ENCODE data around the gene TAP2. TPM values are rescaled to one million over a fixed set of nuclear protein-coding genes. Genes with fewer than 3 reads are reported as not detected.

Gene TAP2
- total and polyA plus RNA-seq, 10 of the 15 experiments (the other 5 are each of a cell fraction or from before 2014, with no cell fraction given) = 5.3 to 77.2 (median 35.3) TPM

DNA sequence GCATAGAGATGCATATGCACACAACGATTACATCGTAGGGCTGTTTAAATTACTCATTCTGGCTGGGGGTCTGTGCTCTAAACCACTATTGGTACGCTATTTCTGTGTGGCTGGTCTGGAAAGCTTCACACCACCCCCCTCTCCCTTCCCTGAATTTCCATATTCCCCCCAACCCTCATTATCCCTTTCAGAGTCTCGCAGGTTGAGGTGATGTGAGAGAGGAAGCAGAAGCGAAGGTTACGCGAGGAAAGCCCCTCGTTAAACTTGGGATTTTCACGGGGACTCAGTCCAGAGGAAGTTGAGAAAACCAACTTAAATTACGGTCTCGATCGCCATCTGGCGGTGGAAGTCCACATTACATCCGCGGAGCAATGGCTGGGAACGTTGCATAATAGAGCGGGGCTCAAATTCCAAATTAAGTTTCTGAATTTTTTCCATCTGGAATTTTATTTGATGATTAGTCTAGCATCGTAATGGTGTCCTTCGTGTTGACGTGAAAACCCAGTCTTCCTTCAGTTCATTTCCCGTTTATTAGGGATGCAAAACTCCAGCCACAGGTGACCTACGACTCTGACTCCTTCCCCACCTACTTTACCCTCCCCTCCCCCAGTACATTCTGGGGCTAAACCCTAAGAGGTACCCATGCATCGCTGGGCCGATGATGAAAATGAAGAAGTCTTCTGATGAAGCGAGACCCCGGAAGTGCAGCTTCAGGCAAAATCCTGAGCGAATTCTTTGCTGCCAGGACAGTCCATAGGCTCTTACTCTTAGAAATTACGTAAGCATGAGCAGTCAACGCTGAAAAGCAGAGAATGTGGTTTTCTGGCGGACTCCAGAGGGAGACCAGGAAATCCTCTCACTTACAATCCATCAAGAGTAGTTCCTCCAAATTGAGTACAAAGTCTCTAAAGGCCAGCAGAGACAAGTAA lies 41.4 kb downstream of the TAP2 start (continued):
- TF ChIP-seq CTCF (IDR thresholded peaks at IDR 0.05 in 2 of 3, conservative IDR thresholded peaks at IDR 0.05 in 1 of 3; ENCODE audit: control insufficient read depth in 2 of 3, extremely low read depth in 1 of 3, insufficient read depth in 1 of 3, low read depth in 3 of 3, low read length in 3 of 3) (peak; percentile 69 to 89 (median 86)), NBN (IDR thresholded peaks at IDR 0.05) (0 out of 2 replicates have a peak, but pooled peaks have one; percentile 25), ZNF24 (IDR thresholded peaks at IDR 0.05) (no peak), RAD21 (IDR thresholded peaks at IDR 0.05; ENCODE audit: insufficient read depth, low read depth, low read length) (peak; percentile 74), MTA2 (IDR thresholded peaks at IDR 0.05; ENCODE audit: low read depth) (peak; percentile 64), SMC3 (IDR thresholded peaks at IDR 0.05; ENCODE audit: borderline replicate concordance, low read length) (peak; percentile 65; the same call in 1 of the 2 replicates), JUND (IDR thresholded peaks at IDR 0.05; ENCODE audit: low read depth, low read length) (no peak), EGR1 (IDR thresholded peaks at IDR 0.05; ENCODE audit: borderline replicate concordance in 1 of 2, low read depth in 2 of 2, low read length in 2 of 2) (no peak), SKIL (IDR thresholded peaks at IDR 0.05; ENCODE audit: low read depth, poor library complexity, severe bottlenecking) (peak; percentile 57), MEF2B (IDR thresholded peaks at IDR 0.05; ENCODE audit: partially characterized antibody, poor library complexity, severe bottlenecking) (no peak), YY1 (IDR thresholded peaks at IDR 0.05; ENCODE audit: low read depth, low read length) (peak; percentile 58; the same call in 1 of the 2 replicates), TARDBP (IDR thresholded peaks at IDR 0.05; ENCODE audit: borderline replicate concordance) (no peak), POU2F2 (IDR thresholded peaks at IDR 0.05; ENCODE audit: borderline replicate concordance, low read depth, low read length) (peak; percentile 60; the same call in 1 of the 3 replicates), CREB1 (IDR thresholded peaks at IDR 0.05; ENCODE audit: low read depth) (0 out of 2 replicates have a peak, but pooled peaks have one; percentile 7), ETV6 (conservative IDR thresholded peaks at IDR 0.05 in 1 of 2, IDR thresholded peaks at IDR 0.05 in 1 of 2; ENCODE audit: borderline replicate concordance in 1 of 2, low read depth in 1 of 2) (no peak; a peak in 1 of 4 replicates), ASH2L (IDR thresholded peaks at IDR 0.05; ENCODE audit: borderline replicate concordance, low read depth) (no peak)
- TF ChIP-seq, protein P1, sequence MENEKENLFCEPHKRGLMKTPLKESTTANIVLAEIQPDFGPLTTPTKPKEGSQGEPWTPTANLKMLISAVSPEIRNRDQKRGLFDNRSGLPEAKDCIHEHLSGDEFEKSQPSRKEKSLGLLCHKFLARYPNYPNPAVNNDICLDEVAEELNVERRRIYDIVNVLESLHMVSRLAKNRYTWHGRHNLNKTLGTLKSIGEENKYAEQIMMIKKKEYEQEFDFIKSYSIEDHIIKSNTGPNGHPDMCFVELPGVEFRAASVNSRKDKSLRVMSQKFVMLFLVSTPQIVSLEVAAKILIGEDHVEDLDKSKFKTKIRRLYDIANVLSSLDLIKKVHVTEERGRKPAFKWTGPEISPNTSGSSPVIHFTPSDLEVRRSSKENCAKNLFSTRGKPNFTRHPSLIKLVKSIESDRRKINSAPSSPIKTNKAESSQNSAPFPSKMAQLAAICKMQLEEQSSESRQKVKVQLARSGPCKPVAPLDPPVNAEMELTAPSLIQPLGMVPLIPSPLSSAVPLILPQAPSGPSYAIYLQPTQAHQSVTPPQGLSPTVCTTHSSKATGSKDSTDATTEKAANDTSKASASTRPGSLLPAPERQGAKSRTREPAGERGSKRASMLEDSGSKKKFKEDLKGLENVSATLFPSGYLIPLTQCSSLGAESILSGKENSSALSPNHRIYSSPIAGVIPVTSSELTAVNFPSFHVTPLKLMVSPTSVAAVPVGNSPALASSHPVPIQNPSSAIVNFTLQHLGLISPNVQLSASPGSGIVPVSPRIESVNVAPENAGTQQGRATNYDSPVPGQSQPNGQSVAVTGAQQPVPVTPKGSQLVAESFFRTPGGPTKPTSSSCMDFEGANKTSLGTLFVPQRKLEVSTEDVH (IDR thresholded peaks at IDR 0.05; ENCODE audit: low read depth, partially characterized antibody) = peak; percentile 48
- TF ChIP-seq, protein P2, sequence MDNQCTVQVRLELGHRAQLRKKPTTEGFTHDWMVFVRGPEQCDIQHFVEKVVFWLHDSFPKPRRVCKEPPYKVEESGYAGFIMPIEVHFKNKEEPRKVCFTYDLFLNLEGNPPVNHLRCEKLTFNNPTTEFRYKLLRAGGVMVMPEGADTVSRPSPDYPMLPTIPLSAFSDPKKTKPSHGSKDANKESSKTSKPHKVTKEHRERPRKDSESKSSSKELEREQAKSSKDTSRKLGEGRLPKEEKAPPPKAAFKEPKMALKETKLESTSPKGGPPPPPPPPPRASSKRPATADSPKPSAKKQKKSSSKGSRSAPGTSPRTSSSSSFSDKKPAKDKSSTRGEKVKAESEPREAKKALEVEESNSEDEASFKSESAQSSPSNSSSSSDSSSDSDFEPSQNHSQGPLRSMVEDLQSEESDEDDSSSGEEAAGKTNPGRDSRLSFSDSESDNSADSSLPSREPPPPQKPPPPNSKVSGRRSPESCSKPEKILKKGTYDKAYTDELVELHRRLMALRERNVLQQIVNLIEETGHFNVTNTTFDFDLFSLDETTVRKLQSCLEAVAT (IDR thresholded peaks at IDR 0.05) = 0 out of 2 replicates have a peak, but pooled peaks have one; percentile 46

Measured in GM12878 (cell line).